Skin epidermis (tissue), 12 donors: Measurements from ENCODE around the gene DOCK10.
A peak's percentile ranks its signal among the peaks of the same experiment; 100 is the strongest.

ENCODE experiments used
- H3K27ac ChIP-seq, 21 experiments: fragments of 200-600 bp; sonication (generic) in 11 of 21; one replicate each; pipeline ENCODE4 v1.5.0; 2020; ENCODE audit warnings: mild to moderate bottlenecking in 3 of 21, inconsistent platforms in 2 of 21, moderate library complexity in 2 of 21
- H3K4me3 ChIP-seq, 7 experiments: fragments of 200-600 bp; sonication (generic) in 2 of 7; one replicate each; pipeline ENCODE4 v1.5.0; 2020; ENCODE audit warnings: inconsistent platforms in 2 of 7, mild to moderate bottlenecking in 2 of 7, moderate library complexity in 1 of 7

DOCK10 gene

DNA sequence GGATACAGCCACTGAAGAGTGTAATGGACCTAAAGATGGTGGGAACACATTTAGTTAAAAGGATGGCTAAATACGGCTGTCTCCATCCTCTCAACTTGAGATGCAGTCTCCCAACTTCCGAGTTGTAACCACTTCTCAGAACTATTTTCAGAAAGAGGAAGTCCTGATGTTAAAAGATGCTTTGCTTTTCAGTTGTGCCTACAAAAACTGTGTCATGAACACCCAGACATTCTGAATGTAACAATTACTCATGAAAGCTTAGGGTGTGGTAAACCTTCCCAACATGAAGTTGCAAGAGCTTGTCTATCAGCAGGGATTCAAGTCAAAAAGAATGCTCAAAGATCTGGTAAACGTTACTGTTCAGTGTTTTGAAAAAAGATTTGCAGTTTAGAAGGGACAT, 147.9 kb downstream of the DOCK10 start:
- Histone ChIP-seq H3K4me3 (no peak overlapping the region), H3K27ac (peak overlapping the region in 8 of 21 experiments; percentile 1 to 71 (median 54))

DNA sequence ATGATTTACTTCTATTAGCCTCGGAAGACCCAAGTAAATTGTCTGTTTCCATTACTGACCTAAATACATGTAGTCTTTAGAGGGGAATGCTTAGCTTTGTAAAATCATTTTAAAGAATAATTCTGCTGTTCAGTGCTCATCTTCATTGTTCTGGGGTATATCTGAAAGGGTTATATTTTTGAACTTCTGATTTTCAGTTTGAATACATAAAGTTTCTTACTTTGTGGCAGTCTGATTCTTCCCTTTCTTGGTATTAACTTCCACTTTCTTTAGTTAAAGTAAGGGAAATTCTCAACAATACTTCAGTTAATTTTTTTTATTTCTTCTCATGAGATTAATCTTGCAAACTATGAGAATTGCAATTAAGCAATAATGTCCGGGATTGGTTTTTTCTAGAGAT, 148.4 kb downstream of the DOCK10 start:
- H3K4me3 ChIP-seq = no peak overlapping the region
- H3K27ac ChIP-seq = peak overlapping the region in 5 of 21 experiments; percentile 10 to 71 (median 16)

DNA sequence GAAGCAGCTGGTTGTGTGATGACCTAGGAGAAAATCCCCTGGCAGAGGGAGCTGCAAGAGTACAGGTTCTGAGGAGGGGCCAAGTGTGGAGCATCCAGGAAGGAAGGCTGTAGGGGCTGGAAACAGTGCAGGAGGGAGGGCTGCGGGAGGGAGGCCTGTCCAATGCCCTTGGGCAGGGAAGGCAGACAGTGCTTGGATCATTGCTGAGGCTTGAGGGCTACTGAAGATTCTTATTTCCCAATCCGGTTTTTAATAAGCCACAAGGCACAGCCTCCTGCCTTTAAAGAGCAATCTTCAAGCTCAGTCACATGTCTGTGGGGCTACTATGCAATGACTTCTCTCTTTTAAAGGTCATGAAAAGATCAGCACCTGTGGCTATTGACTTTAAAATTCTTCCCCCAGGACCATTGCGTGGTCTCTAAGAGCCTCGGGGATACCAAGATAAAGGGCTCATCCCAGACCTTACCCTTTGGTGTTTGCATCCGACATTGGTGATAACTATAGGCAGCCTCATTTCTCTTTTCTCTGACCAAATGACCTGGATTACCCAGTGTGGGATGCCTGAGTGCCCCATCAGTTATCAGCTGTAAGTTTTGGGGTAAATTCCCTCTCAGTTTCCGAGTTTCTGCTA, 149.6 kb downstream of the DOCK10 start:
- Histone ChIP-seq H3K4me3 (no peak overlapping the region), H3K27ac (peak overlapping the region in 2 of 21 experiments; percentile 10 to 71)

DNA sequence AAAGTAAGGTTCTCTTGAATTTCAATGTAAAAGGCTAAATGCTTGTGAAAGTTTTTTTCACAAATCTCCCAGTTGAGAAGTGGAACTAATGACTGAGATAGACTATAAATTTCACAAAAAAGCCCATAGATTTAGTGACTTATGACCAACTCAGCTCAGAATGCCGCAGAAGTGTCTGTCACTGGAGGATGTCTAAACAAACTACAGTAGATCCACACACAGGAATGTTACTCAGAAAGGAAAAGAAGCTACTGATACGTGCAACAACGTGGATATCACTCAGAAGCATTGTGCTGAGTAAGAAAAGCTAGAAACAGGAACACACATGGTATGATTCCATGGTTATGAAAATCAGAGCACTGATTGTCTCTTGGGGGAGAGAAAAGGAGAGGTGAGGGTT, 151.9 kb downstream of the DOCK10 start:
- Histone ChIP-seq H3K27ac (no peak overlapping the region), H3K4me3 (no peak overlapping the region)

DNA sequence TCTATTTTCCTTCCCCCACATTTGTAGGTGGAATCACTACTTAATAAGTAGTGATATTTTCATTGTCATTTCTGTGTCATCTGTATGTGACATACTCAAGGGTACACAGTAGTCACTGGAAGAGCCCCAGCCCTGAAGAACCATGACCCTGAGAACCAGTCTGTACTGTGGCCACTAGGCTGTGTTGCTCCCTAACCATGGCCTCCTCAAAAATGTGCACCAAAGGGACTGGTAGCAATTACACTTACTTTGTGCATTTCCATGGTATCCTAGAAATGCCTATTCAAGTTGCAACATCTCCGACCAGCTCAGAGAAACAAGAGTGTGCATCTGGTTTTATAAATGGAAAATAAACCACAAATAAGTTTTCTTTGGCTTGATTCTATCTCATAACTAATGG, 155.1 kb downstream of the DOCK10 start:
- H3K27ac ChIP-seq = peak overlapping the region in 5 of 21 experiments; percentile 5 to 35 (median 28)
- no peak overlapping the region for H3K4me3 ChIP-seq

DNA sequence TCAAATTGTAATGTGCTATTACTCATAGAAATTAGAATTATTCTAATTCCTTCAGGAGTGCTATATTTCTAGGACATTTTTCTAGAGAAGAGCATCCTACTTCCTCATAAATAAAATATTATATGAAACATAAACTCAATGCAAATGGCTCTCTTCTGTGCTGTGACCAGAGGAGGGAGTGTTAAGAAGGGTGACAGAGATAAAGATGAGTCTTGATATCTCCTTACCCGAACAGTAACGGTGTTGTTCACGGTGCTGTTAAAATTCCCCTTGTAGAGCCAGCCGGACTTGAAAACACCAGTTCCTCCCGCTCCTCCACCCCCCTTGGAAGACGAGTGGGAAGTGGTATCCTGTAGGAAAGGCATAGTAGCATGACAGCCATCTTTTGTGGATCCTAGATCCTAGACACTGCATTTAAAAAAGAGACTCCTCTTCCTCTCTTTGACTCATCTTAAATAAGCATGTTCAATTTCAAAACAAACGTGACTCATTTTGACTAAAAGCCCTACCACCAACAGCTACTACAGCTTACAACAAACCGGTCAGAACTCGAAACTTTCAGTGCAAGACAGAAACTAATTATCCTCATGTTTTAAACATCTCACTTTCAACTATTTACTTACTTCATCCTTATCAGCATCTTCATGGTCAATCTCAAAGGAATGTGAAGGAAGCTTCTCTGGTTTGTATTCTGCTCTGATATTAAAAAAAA, 156.3 kb downstream of the DOCK10 start:
- H3K27ac ChIP-seq = peak overlapping the region in 9 of 21 experiments; percentile 25 to 51 (median 35)
- H3K4me3 ChIP-seq = no peak overlapping the region

DNA sequence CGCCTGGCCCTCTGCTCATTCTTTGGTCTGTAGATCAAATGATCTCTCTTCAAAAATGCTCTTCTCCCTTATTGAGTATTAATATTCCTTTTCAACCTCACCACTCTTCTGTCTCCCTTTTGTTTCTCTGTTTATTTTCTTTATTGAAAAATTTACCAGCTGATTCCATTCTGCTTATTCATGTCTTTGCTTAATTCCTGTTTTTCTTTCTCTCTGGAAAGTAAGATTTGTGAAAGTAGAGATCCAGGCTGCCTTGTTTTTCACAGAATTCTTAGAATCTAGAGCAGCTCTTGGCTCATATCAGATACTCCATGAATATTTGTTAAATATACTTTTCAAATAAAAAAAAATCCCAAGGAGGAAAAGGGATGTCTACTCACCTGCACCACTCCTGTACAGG, 157.0 kb downstream of the DOCK10 start:
- Histone ChIP-seq H3K27ac (peak overlapping the region in 4 of 21 experiments; percentile 28 to 48 (median 40)), H3K4me3 (no peak overlapping the region)

DNA sequence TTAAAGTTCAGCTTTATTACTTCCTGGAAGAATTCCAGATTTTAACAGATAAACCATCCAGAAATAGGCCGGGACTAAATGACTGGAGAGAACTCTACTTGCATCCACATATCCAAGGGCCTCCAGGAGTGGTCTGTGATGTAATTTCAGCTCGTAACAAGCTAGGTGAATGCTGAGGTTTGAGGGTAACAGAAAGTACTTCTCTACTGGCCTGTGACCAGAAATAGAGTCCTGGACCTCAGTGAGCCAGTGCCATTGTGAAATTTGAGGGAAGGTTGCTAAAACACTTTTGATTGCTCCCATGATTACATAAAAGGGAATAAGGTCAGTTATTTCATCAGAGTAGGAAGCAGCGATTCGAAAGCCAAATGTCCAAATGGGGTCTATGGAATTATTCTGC, 158.1 kb downstream of the DOCK10 start:
- Histone ChIP-seq H3K27ac (peak overlapping the region in 1 of 21 experiments; percentile 50), H3K4me3 (no peak overlapping the region)

DNA sequence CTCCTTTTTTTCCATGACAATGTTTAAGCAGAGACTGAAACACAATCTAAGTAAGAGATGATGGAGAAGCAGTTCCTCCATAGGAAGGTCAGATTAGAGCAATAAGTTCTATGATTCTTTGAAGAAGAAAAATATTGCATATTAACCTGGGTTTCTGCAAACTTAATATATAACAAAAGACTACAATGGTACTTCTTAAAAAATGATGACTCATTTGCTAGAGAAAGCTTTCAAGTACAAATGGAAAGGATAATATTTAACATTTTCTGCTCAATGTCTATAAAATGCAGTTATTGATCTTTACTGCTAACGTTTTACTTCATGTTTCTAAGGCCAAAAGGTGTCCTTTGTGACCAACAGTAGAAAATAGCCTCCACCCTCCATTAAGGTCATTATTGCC, 158.6 kb downstream of the DOCK10 start:
- no peak overlapping the region for H3K4me3 ChIP-seq
- peak overlapping the region in 1 of 21 experiments; percentile 50 for H3K27ac ChIP-seq

DNA sequence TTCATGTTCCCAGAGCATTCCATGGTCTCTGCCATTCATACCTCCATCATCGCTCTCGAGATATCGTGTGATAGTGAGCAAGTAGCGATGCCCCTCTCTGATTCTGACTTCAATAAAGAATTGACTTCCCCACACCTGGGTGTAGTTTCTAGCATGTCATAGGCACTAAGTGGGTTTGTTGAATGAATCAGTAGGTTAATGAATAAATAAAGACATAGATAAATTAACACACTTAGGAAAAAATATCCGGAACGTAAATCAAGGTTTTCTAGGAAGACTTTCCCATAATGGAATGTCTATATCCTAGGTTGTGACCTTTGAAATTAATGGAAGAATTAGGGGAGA, 159.1 kb downstream of the DOCK10 start:
- H3K27ac ChIP-seq = peak overlapping the region in 4 of 21 experiments; percentile 7 to 34 (median 16)
- no peak overlapping the region for H3K4me3 ChIP-seq

DNA sequence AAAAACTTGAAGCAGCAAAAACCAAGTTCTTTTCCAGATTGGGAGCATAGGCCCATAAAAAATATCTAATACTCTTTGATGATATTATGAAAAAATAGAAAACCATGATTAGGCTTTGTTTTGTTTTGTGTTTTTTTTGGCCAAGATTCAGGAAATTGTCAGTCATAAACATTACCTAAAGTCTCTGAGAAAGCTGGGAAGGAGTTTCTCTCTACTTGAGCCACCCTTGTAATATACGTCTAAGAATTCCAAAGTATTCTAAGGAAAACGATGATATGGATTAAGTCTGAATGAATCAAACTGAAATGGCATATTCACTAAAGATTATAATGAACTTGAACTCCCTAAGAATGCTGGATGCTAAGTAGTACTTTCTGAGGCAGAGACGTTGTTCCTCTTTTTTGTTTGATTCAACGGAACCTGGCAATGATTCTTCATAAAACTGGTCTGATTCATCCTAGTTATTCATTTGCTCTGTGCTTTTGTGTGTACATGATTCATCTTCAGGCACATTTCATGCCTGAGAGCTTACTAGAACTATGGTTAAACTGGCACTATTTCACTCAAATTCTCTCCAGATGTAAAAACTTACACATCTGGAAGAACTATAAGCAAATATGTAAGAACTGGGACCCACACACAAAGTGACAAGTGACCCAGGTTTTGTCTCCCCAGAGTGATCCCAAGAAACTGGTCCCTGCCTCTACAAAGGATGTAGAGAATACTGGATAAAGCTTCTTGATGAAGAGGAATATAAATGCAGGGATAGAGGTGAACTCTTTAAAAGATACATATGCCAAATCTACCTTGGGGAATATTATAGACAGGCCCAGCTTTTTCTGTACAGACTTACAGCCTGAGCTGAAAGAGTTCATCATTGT, 159.7 kb downstream of the DOCK10 start:
- peak overlapping the region in 5 of 21 experiments; percentile 7 to 76 (median 34) for H3K27ac ChIP-seq
- H3K4me3 ChIP-seq = no peak overlapping the region

DNA sequence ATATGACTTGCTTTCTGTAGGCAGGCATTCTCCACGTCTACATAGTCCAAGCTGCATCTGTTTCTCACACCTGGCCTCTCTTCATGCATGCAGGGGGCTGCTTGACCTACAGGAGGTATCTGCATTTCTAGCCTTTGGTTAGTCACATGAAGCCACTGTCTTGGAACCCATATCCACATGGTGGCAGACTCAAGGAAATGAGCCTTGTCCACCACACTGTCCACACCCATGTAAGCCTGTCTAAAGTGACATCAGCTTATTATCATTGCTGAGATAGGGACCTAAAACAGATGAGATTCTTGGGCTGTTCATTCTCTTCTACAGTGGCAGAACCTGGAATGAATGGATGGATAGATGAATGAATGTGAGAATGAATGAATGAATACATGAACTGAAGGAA, 160.4 kb downstream of the DOCK10 start:
- H3K4me3 ChIP-seq = no peak overlapping the region
- peak overlapping the region in 5 of 21 experiments; percentile 30 to 76 (median 51) for H3K27ac ChIP-seq

DNA sequence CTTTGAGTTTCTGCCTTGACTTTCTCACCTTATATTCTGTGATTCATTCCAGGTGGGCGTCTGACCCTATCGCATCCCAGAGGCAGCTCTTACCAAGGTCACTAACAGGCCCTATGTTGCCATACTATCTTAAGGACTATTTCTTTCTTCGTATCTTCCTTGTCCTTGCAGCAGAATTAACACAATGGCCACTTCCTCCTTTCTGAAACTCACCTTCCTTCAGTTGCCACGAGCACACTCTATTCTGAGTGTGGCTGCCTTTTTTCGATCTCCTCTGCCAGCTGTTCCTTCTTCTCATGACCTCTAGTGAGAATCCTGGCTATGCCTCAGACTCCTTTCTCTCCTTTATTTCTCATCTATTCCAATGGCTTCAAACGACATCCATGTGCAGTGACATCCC, 165.7 kb downstream of the DOCK10 start:
- H3K4me3 ChIP-seq = no peak overlapping the region
- no peak overlapping the region for H3K27ac ChIP-seq

DNA sequence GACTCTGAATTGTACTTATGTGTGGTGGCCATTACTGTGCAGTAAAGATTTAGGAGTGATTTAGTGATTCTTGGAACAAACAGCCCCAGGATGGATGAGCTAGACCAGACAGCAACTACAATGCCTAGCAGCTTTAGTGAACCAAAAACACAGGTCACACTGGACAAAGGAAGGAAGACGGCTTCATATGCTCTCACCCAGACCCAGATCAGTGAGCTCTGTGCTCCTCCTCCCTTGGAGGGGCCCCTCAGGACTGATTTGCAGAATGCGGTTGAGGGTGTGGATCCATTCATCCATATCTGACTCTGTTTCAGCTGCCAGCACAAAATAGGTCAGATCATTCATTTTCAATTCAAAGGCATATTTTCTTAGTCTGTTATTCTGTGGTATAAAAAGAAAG, 166.4 kb downstream of the DOCK10 start:
- H3K27ac ChIP-seq = no peak overlapping the region
- H3K4me3 ChIP-seq = no peak overlapping the region

DNA sequence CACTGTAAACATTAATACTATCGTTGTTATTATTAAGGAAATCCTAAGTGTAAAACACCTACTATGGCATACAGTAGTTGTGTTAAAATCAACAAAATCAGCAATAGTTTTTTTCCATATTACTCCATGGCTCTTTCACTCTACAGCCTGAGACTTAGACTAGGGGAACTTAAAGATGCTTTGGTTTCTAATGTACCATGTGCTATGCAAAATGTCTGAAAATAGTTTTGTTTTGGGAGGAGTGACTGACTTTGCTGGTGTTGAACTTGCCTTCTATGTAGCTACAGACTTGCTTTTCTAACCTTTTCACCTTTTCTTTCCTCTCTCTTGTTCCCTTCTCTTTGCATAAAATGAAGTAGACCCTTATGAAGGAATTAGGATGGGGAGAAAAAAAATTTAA, 167.1 kb downstream of the DOCK10 start:
- H3K4me3 ChIP-seq = no peak overlapping the region
- no peak overlapping the region for H3K27ac ChIP-seq

DNA sequence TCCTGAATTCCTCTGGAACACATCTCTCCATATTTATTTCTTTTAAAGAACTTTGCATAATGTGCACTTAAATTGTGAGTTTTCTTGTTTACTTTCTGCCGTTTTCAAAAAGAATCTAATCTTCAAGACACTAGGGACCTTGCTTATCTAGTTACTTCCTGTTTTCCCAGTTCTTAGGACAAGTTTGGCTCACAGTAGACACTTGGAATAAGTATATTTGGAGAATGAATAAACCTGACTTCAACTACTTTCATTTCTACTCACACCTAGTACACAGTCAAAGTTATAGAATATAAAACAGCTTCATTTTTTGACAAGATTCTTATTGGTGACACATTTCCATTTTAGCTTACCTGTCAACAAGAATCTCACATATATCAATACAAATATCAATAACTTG, 170.5 kb downstream of the DOCK10 start:
- Histone ChIP-seq H3K4me3 (no peak overlapping the region), H3K27ac (no peak overlapping the region)

DNA sequence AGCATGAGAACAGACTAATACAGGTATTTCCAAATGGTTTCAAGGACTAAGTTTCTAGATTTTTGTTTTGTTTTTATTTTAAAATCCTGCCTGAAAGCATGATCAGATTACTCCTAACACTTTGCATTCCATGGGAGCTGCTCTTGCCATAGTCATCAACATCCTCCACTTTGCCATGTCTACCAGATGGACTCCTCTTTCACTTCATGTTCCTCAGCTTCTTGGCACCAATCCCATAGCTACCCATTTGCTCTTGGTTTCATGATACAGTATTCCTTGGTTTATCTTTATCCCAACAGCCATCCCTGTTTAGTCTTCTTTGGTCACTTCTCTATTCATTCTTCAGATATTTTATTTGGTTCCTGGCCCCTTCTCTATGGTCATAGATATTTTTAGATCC, 171.9 kb downstream of the DOCK10 start:
- Histone ChIP-seq H3K4me3 (no peak overlapping the region), H3K27ac (peak overlapping the region in 4 of 21 experiments; percentile 4 to 67 (median 46))

DNA sequence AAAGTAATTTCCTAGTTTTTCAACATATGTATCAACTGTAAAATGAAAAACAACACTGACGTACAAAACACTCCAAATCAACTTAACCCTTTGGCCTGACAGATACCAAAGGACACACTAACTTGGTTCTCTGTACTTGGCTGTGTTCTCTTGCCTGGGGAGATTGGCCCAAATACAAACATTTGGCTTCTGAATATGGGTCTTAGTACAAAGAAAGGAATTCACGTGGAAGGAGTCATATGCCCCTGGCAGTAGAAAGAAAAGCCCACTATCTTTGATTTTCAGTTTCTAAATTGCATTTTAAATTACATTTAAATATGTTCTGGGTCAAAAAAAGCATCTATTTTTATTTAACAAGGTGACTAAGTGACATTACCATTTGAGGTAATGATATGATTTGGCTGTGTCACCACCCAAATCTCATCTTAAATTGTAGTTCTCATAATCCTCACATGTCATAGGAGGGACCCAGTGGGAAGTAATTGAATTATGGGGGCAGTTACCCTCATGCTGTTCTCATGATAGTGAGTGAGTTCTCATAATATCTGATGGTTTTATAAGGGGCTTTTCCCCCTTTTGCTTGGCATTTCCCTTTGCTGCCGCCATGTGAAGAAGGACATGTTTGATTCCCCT, 172.6 kb downstream of the DOCK10 start:
- H3K4me3 ChIP-seq = no peak overlapping the region

DNA sequence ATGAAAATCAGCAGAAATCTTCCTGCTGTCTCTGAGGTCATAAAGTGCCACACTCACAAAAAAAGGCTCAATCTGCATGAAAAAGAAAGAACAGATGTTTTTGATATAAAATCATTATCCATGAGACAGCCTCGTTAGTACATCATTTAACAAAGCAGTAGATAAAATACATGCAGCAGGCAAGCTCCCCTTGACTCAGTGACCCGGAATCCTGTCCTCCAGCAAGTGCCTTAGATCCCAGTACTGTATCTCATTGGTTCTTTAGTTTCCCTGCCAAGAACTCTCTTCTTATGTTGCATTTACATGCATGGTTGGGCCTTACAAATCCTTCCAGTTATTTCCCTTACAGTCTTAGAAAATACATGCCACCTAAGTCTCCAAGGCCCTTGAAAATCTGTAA, 177.3 kb downstream of the DOCK10 start:
- Histone ChIP-seq H3K4me3 (no peak overlapping the region), H3K27ac (no peak overlapping the region)

More for the DNA sequence above, 172.6 kb downstream of the DOCK10 start:
- H3K27ac ChIP-seq = peak overlapping the region in 4 of 21 experiments; percentile 4 to 67 (median 46)

DNA sequence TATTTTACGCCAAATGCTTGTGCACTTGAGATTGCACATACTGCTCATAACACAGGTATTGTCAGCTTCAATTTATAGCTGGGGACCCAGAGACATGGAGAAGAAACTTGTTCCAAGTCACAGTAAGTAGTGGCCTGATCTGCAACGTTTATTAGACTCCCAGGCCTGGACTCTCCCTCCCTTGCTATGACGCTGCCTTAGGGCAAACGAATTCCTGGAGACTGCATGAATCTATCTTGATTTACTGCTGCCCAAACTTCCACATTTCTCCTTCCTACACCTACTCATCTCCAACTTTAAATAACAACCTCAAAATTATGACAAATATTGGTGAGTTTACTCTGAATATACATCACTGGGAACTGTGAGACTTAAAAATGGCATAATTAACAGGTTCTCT, 181.0 kb downstream of the DOCK10 start:
- H3K4me3 ChIP-seq = no peak overlapping the region
- peak overlapping the region in 3 of 21 experiments; percentile 9 to 20 (median 14) for H3K27ac ChIP-seq
